Suppressor macrophage treated with lipopolysaccharide for 1 hour (primary cell): ENCODE data around the gene GINM1.

Source experiments
- DNase-seq, 3 donors: peaks; one replicate each; pipeline ENCODE4 v3.0.0-alpha.2; 2020 to 2022

The GINM1 gene, protein sequence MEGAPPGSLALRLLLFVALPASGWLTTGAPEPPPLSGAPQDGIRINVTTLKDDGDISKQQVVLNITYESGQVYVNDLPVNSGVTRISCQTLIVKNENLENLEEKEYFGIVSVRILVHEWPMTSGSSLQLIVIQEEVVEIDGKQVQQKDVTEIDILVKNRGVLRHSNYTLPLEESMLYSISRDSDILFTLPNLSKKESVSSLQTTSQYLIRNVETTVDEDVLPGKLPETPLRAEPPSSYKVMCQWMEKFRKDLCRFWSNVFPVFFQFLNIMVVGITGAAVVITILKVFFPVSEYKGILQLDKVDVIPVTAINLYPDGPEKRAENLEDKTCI

DNA sequence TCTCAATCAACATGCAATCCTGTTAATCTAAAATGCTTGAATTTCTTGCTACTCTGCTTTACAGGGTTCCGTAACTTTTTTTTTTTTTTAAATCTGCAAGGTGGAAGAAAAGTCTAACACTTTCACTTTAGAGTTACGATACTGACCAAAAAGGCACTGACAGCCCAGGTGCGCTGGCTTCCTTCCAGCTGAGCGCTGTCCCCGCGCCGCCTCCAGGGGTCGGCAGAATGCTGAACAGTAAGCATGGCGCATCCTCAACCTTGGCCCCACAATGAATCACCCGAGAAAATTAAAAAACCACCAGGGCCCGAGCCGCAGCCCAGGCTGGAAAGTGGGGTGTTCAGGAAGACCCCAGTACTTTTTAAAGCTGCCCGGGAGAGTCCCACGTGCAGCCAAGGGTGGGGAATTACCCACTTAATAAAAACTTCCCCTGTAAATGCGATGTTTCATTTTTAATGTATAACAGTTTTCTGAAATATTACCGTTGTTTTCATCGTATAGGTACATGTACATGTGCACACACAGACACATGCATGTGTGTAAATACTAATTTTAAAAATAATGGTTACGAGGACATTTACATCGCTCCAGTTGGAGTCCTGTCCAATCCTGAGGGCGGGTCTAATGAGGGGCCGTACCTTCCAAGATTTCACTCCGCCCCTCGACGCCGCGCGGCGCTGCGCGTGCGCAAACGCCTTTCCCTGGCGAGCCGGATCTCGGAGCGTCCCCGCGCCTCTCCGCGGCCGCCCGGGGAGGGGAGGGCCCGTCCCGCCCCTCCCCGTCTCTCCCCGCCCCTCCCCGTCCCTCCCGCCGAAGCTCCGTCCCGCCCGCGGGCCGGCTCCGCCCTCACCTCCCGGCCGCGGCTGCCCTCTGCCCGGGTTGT is at the start of gene GINM1:
GINM1 (plus strand) TSS at position 849 of the 883 bp plus-strand sequence. CDS start 40 bp downstream, outside the sequence.
- DNase-seq = peak; percentile 98 to 99 (median 99)

- DNase-seq = no peak
These were observed 36.5 kb upstream of the GINM1 start for GRCh38 chr6:149529650-149530049.

- no peak for DNase-seq
These were observed 31.4 kb upstream of the GINM1 start for GRCh38 chr6:149534742-149535141.

DNA sequence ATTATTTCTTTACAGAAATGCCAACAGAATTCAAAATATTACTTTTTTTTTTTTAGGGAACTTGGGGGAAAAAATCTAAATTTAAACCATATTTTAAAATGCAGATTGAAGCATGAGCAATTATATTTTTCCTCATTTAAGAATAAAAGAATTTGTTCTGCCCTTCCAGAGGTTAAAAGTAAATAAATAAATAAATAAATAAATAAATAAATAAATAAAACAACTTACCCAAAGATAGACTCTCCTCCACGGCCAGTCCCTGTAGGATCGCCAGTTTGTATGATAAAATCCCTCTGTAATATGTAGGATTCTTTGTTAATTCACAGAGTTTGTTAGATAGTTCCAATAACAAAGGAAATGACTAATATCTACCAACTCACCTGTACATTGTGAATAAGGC is 25.0 kb upstream of the GINM1 start:
- DNase-seq = no peak

DNA sequence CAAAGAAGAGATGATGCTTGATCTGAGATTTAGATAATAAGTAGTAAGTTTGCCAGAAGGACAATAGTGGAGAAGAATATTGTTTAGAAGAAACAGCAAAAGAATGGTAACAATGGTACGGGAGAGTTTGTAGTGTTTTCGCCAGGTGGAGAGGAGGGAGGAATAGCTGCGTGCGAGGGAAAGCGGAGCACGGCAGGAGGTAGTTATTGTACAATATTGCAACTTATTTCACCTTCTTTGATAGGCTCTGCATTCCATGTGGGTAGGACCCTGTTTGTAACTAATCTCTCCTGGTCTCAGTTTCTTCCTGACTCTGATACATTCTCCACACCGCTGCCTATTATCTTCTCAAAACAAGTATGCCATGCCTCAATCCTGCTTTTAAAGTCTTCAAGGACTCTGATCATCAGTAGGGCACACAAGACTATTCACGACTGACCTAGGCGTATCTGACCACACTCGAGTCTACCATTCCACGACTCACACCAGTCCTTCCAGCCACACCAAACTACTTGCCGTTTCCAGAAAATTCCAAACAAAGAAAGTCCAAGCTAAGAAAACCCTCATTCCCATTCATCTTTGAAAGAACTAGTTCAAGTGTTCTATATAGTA is 21.4 kb upstream of the GINM1 start:
- no peak for DNase-seq

DNA sequence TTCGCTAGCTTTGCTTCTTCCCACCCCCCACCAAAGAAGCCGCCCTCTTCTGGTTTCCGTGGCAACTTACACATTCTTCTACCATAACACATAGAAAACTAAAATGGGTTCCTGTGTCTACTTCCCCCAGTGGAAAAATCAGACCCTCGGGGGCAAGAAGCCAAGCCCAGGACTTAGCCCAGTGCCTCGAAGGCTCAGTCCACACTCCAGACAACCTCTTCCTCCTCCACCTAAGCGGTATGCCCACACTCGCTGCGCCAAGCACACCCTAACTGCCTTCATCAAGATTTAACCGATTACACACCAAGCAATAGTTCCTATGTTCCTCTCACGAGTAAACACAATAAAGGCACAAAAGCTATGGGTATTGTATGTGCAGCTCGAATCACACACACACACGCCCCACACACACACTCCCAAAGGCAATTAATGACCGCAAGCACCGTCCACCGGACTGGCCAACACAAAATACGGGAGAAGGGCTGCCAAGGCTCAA is 20.9 kb upstream of the GINM1 start:
- peak; percentile 69 to 74 (median 73) for DNase-seq

GRCh38 chr6:149545754-149546471 is 20.3 kb upstream of the GINM1 start, which contains the start of gene PPIL4:
TSS of gene PPIL4 (minus strand) at chr6:149546043. CDS start at chr6:149546005, 38 bp downstream.
- DNase-seq = peak; percentile 98 to 99 (median 99)

GRCh38 chr6:149551920-149552319 is 14.3 kb upstream of the GINM1 start:
- DNase-seq = no peak

- no peak for DNase-seq
These were observed 8.1 kb upstream of the GINM1 start for GRCh38 chr6:149558029-149558428.

GRCh38 chr6:149559389-149559788 is 6.8 kb upstream of the GINM1 start:
- no peak for DNase-seq

GRCh38 chr6:149560736-149561135 is 5.4 kb upstream of the GINM1 start:
- peak; percentile 28 to 48 (median 37) for DNase-seq

- peak; percentile 42 to 75 (median 63) for DNase-seq
These were observed 2.8 kb upstream of the GINM1 start for GRCh38 chr6:149563203-149563927.

GRCh38 chr6:149563928-149564325 is 2.2 kb upstream of the GINM1 start:
- DNase-seq = peak in 1 of 3 donors; percentile 36

GRCh38 chr6:149566410-149567193 is 427 bp downstream of the GINM1 start:
- peak; percentile 44 to 67 (median 50) for DNase-seq

DNA sequence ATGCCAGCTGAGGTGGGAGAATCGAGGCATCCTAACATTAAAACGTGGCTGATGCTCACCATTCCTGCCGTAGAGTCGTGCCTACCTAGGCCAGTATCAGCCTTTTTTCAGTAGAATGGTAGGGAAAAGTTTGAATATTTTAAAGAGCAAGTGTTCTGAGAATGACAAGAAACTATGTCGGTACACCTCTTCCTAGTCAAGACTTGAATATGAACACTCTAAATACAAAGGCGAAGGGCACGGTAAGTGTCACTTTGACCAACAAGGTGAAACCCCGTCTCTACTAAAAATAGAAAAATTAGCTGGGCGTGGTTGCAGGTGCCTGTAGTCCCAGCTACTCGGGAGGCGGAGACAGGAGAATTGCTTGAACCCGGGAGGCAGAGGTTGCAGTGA is 1.0 kb downstream of the GINM1 start:
- DNase-seq = no peak

DNA sequence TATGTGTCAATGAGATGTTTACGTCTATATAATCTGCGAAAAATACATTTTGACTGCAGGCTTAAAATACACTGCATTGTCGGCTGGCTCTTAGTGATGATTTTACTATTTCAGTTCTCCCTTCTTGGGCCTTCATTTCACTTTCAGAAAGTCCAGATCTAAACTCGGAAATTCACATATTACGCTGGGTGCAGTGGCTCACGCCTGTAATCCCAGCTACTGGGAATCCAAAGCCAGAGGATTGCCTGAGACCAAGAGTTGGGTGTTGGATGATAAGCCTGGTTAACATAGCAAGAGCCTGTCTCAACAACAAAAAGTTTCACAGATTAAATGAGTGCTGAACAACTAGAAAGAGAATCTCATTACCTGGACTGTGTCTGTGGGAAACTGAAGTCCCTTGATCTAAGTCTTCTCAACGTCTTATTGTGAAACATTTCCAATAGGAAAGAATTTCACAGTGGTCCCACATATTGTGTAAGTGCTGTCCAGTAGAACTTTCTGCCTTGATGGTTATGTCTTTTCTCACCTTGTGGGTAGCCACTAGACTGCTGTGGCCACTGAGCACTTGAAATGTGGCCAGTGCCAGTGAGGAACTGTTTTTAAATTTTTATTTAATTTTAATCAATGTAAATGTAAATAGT is 1.9 kb downstream of the GINM1 start:
- DNase-seq = peak; percentile 14 to 60 (median 51)

- DNase-seq = no peak
These were observed 14.7 kb downstream of the GINM1 start for GRCh38 chr6:149580880-149581279.

GRCh38 chr6:149581349-149581748 is 15.2 kb downstream of the GINM1 start:
- DNase-seq = no peak

DNA sequence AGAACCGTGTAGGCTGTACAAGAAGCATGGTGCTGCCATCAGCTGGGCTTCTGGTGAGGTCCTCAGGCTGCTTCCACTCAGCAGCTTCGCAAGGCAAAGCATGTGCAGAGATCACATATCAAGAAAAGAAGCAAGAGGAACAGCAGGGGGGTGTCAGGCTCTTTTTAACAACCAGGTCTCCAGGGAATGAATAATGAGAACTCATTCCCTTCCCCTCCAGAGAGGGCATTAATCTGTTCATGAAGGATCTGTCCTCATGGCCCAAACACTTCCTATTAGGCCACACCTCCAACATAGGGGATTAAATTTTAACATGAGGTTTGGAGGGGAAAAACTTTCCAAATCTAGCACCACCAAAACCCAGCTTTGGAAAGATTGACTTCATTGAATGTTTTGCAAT is 20.0 kb downstream of the GINM1 start:
- DNase-seq = no peak

DNA sequence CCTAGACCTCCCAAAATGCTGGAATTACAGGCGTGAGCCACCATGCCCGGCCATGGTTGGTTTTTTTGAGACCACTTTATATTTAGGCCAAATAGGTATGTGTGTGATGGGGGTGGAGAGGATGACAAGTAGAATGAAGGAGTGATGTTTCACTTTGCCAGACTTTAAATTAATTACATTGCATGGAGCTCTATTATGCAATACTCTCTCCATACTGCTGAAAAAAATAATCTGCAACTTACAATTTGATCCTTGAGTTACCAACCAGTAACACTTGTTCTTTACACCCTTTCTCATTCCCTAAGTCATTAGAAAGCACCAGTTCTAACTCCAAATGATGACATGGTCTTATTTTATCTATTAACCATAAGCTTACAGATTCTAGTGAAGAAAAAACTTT is 26.8 kb downstream of the GINM1 start:
- DNase-seq = no peak
